IMR-90 (cell line): ENCODE results near the gene COL2A1. TPM values are rescaled to one million over a fixed set of nuclear protein-coding genes. Genes with fewer than 3 reads are reported as not detected.

Experiments used
- ATAC-seq: fragments of 200-7000 bp; cut with Tn5 transposase; 2 replicates; pipeline ENCODE4 v1.9.1; 2020; ENCODE audit warnings: low read depth, mild to moderate bottlenecking, moderate library complexity
- BruUV-seq: library from RNA; stranded (reverse); fragments of 400-500 nt; replicated peaks from 2 replicates; lab custom pipeline; 2021; lab: Mats Ljungman, UMichigan
- CTCF ChIA-PET: fragments of 300-600 bp; formaldehyde crosslinking; extraction: SDS; loops from one replicate; lab custom pipeline; 2021; ENCODE audit warnings: antibody characterized with exemption; lab: Yijun Ruan, JAX
- POLR2A ChIA-PET: fragments of 300-600 bp; sonication (Branson Sonifier 250); formaldehyde crosslinking; loops from one replicate; lab custom pipeline; 2022; ENCODE audit warnings: antibody characterized with exemption; ENCODE audit not compliant: unreplicated experiment; lab: Charles Lee
- DNase-seq: peaks from one replicate; pipeline ENCODE4 v3.0.0; 2013
- H2AFZ ChIP-seq: replicated peaks from 2 replicates; pipeline ENCODE3; 2013; ENCODE audit warnings: low read length, mild to moderate bottlenecking; ENCODE audit not compliant: poor library complexity
- H2AK5ac ChIP-seq: 2 replicates; pipeline ENCODE4 v1.6.1; 2013; ENCODE audit warnings: low read depth, low read length, inconsistent platforms
- H2AK9ac ChIP-seq: replicated peaks from 2 replicates; pipeline ENCODE3; 2013; ENCODE audit warnings: mild to moderate bottlenecking, low read depth, low read length, moderate library complexity; ENCODE audit not compliant: poor library complexity
- H2BK120ac ChIP-seq: 2 replicates; pipeline ENCODE4 v1.6.1; 2013; ENCODE audit warnings: low read depth, low read length, inconsistent platforms
- H2BK15ac ChIP-seq: 3 replicates; pipeline ENCODE4 v1.6.1; 2013; ENCODE audit warnings: low read depth, low read length, inconsistent platforms
- H2BK20ac ChIP-seq: 2 replicates; pipeline ENCODE4 v1.6.1; 2013; ENCODE audit warnings: low read depth, mild to moderate bottlenecking, inconsistent platforms, low read length, moderate library complexity
- H2BK5ac ChIP-seq: 2 replicates; pipeline ENCODE4 v1.6.1; 2013; ENCODE audit warnings: mild to moderate bottlenecking, low read depth, low read length, inconsistent platforms; ENCODE audit not compliant: poor library complexity, severe bottlenecking
- H3K14ac ChIP-seq: replicated peaks from 2 replicates; pipeline ENCODE4 v1.6.1; 2013; ENCODE audit warnings: low read depth, low read length, inconsistent platforms
- H3K18ac ChIP-seq: 2 replicates; pipeline ENCODE4 v1.6.1; 2013; ENCODE audit warnings: low read depth, low read length, control low read depth
- H3K23ac ChIP-seq: 2 replicates; pipeline ENCODE4 v1.6.1; 2013; ENCODE audit warnings: low read depth, low read length, inconsistent platforms
- H3K27ac ChIP-seq: 2 replicates; pipeline ENCODE4 v1.5.1; 2013; ENCODE audit warnings: mild to moderate bottlenecking, control low read depth, low read length; ENCODE audit not compliant: insufficient read depth
- H3K27me3 ChIP-seq: 2 replicates; pipeline ENCODE4 v1.6.1; 2013; ENCODE audit warnings: low read length; ENCODE audit not compliant: control insufficient read depth, insufficient read depth
- H3K36me3 ChIP-seq: 2 replicates; pipeline ENCODE4 v1.6.1; 2013; ENCODE audit warnings: low read length, mixed read lengths; ENCODE audit not compliant: control insufficient read depth, insufficient read depth
- H3K4ac ChIP-seq: 2 replicates; pipeline ENCODE4 v1.6.1; 2013; ENCODE audit warnings: low read depth, low read length, inconsistent platforms
- H3K4me1 ChIP-seq: 2 replicates; pipeline ENCODE4 v1.6.1; 2013; ENCODE audit warnings: low read length, mixed read lengths; ENCODE audit not compliant: control insufficient read depth, insufficient read depth
- H3K4me2 ChIP-seq: 2 replicates; pipeline ENCODE4 v1.6.1; 2013; ENCODE audit warnings: low read depth, mild to moderate bottlenecking, control low read depth, low read length, moderate library complexity
- H3K4me3 ChIP-seq: 2 replicates; pipeline ENCODE4 v1.5.1; 2013; ENCODE audit warnings: low read depth, mild to moderate bottlenecking, control low read depth, low read length, moderate library complexity; ENCODE audit not compliant: insufficient read depth
- H3K56ac ChIP-seq: 2 replicates; pipeline ENCODE4 v1.6.1; 2013; ENCODE audit warnings: low read length, inconsistent platforms; ENCODE audit not compliant: insufficient read depth; ENCODE audit errors: extremely low read depth
- H3K79me1 ChIP-seq, 2 experiments: 2 replicates each; pipeline ENCODE4 v1.6.1; 2013; ENCODE audit warnings: low read length in 2 of 2, inconsistent platforms in 1 of 2, low read depth in 1 of 2
- H3K9ac ChIP-seq: 2 replicates; pipeline ENCODE4 v1.6.1; 2013; ENCODE audit warnings: low read depth, low read length, control low read depth
- H3K9me1 ChIP-seq: 2 replicates; pipeline ENCODE4 v1.6.1; 2013; ENCODE audit warnings: low read length, inconsistent platforms; ENCODE audit not compliant: insufficient read depth
- H3K9me3 ChIP-seq: 2 replicates; pipeline ENCODE4 v1.6.1; 2013; ENCODE audit warnings: low read length; ENCODE audit not compliant: control insufficient read depth, insufficient read depth
- H4K20me1 ChIP-seq: 2 replicates; pipeline ENCODE4 v1.6.1; 2013; ENCODE audit warnings: low read length, inconsistent platforms; ENCODE audit not compliant: insufficient read depth
- H4K5ac ChIP-seq: 2 replicates; pipeline ENCODE4 v1.6.1; 2013; ENCODE audit warnings: mild to moderate bottlenecking, low read depth, low read length, control low read depth
- H4K8ac ChIP-seq, 2 experiments: 2 replicates each; pipeline ENCODE4 v1.6.1; 2013; ENCODE audit warnings: low read depth in 2 of 2, low read length in 2 of 2, control low read depth in 1 of 2, inconsistent platforms in 1 of 2
- H4K91ac ChIP-seq: 2 replicates; pipeline ENCODE4 v1.6.1; 2013; ENCODE audit warnings: low read depth, low read length, inconsistent platforms; ENCODE audit not compliant: insufficient read depth
- BHLHE40 ChIP-seq: fragments of 150-350 bp; IDR thresholded peaks from 2 replicates; pipeline ENCODE4 v1.6.1; 2016; ENCODE audit warnings: mild to moderate bottlenecking, low read depth, low read length
- CTCF ChIP-seq: conservative IDR thresholded peaks from 2 replicates; pipeline ENCODE4 v1.5.1; 2012; ENCODE audit warnings: mild to moderate bottlenecking, low read depth, low read length, improper control_type of control experiment
- FOS ChIP-seq: fragments of 150-350 bp; IDR thresholded peaks from 2 replicates; pipeline ENCODE4 v1.6.1; 2016; ENCODE audit warnings: low read depth, low read length
- MAZ ChIP-seq: IDR thresholded peaks from 2 replicates; pipeline ENCODE4 v1.6.1; 2012; ENCODE audit warnings: low read depth, mild to moderate bottlenecking, low read length, improper control_type of control experiment, moderate library complexity, borderline replicate concordance
- NFE2L2 ChIP-seq: fragments of 150-350 bp; IDR thresholded peaks from 2 replicates; pipeline ENCODE4 v1.6.1; 2016; ENCODE audit warnings: low read depth, mild to moderate bottlenecking, low read length
- RCOR1 ChIP-seq: IDR thresholded peaks from 2 replicates; pipeline ENCODE4 v1.6.1; 2012; ENCODE audit warnings: mild to moderate bottlenecking, low read length, improper control_type of control experiment; ENCODE audit not compliant: insufficient replicate concordance
- RFX5 ChIP-seq: IDR thresholded peaks from 2 replicates; pipeline ENCODE4 v1.8.0; 2012; ENCODE audit warnings: low read depth, mild to moderate bottlenecking, low read length, moderate library complexity
- SMC3 ChIP-seq: fragments of 150-350 bp; IDR thresholded peaks from 2 replicates; pipeline ENCODE4 v1.6.1; 2016; ENCODE audit warnings: low read depth, mild to moderate bottlenecking, antibody characterized with exemption, low read length, moderate library complexity
- USF2 ChIP-seq: fragments of 150-350 bp; IDR thresholded peaks from 2 replicates; pipeline ENCODE4 v1.6.1; 2017; ENCODE audit warnings: mild to moderate bottlenecking, antibody characterized with exemption, low read length, low read depth
- WGBS, 2 experiments: methylation state at CpG; one replicate each; pipeline versions ENCODE4 v1.1.5 to v1.1.7; 2013; ENCODE audit warnings: missing lambda C conversion rate in 2 of 2; ENCODE audit not compliant: insufficient read length in 1 of 2; ENCODE audit errors: extremely low coverage in 2 of 2; 5-methylcytosine and 5-hydroxymethylcytosine counted together
- dilution Hi-C: fragments of 300-500 bp; cut with HindIII; formaldehyde crosslinking; loops from one replicate; pipeline ENCODE4 v1.14.3; 2018; ENCODE audit warnings: low sequenced_read_pairs; ENCODE audit not compliant: unreplicated experiment
- in situ Hi-C: fragments of 300-500 bp; cut with MboI; formaldehyde crosslinking; loops from 3 replicates; pipeline ENCODE4 v1.14.3; 2019; ENCODE audit warnings: low sequenced_read_pairs, inconsistent platforms, mixed read lengths
- intact Hi-C: fragments of 100-400 bp; cut with micrococcal nuclease; formaldehyde crosslinking; loops from 2 replicates; pipeline ENCODE4 v1.10.0; 2022
- polyA plus RNA-seq, 3 experiments: library from polyadenylated mRNA; depleted of rRNA; stranded (reverse); fragments of >200 nt; gene quantifications; 2 replicates each; pipeline ENCODE4 v1.2.3, GENCODE V29; 2012; ENCODE audit warnings: low replicate concordance in 1 of 3
- total RNA-seq: library from RNA; depleted of rRNA; stranded (reverse); fragments of >200 nt; gene quantifications from 2 replicates; pipeline ENCODE4 v1.2.3, GENCODE V29; 2012

The COL2A1 gene
- total and polyA plus RNA-seq, 2 of the 4 experiments (the other 2 are of a cell fraction): 0.05 TPM; not detected in 1

- dilution Hi-C loops (no loop called here), in situ Hi-C loops (no loop called here), intact Hi-C loops (no loop called here)
- H4K5ac ChIP-seq: no peak overlapping the region
- no peaks in the 10 kb centered on the region for H4K20me1 ChIP-seq
- H3K79me1 ChIP-seq: no peaks in the 10 kb centered on the region
- no peak overlapping the region for H3K9ac ChIP-seq
- no peak overlapping the region for H3K14ac ChIP-seq
- no peak overlapping the region for H3K4me2 ChIP-seq
- H3K4me1 ChIP-seq: no peaks in the 10 kb centered on the region; the same call in 1 of the 2 replicates
- H2AK5ac ChIP-seq: no peak overlapping the region
- H3K4ac ChIP-seq: no peak overlapping the region
- no peaks in the 10 kb centered on the region; the same call in 1 of the 2 replicates for H3K9me1 ChIP-seq
- H2BK15ac ChIP-seq: no peak overlapping the region
- no peak overlapping the region for H2BK120ac ChIP-seq
- no peak for ATAC-seq
- ChIA-PET CTCF (no interaction called here), POLR2A (no interaction called here)
- H3K18ac ChIP-seq: no peak overlapping the region
- no peaks in the 10 kb centered on the region for H3K9me3 ChIP-seq
- H3K27ac ChIP-seq: no peak overlapping the region
- H3K36me3 ChIP-seq: no peaks in the 10 kb centered on the region
- H3K23ac ChIP-seq: no peak overlapping the region
- no peak overlapping the region for H2AK9ac ChIP-seq
- no TSS peak for BruUV-seq
- H4K8ac ChIP-seq: no peak overlapping the region
- no peak overlapping the region for H2BK20ac ChIP-seq
- peaks cover 37% of the 10 kb centered on the region for H3K27me3 ChIP-seq
- H2AFZ ChIP-seq: no peak overlapping the region
- DNase-seq: no peak
- H4K91ac ChIP-seq: no peak overlapping the region
- H2BK5ac ChIP-seq: no peak overlapping the region
- H3K56ac ChIP-seq: no peak overlapping the region
- TF ChIP-seq SMC3 (no peak), FOS (no peak), NFE2L2 (no peak), USF2 (no peak), RFX5 (no peak), RCOR1 (no peak), CTCF (no peak), BHLHE40 (no peak), MAZ (no peak)
- no CpG with 5 or more reads among the region's 5 CpGs for WGBS, 2 experiments
- no peak overlapping the region for H3K4me3 ChIP-seq
Measured at GRCh38 chr12:47986832-47987231, 17.4 kb downstream of the COL2A1 start.
